Upper lobe of left lung (tissue), 6 donors: ENCODE measurements around the gene NHLH2. TPM values are rescaled to one million over a fixed set of nuclear protein-coding genes. Genes with fewer than 3 reads are reported as not detected.

Experiments used
- ATAC-seq, 2 donors: fragments of 200-7000 bp; cut with Tn5 transposase; one replicate each; pipeline ENCODE4 v1.9.1; 2022; ENCODE audit warnings: mild to moderate bottlenecking in 2 of 2, moderate library complexity in 2 of 2; ENCODE audit not compliant: low FRiP score in 2 of 2
- DNase-seq, 2 donors: peaks; one replicate each; pipeline ENCODE4 v3.0.0-alpha.2; 2019 to 2020
- H3K27ac ChIP-seq, 4 donors: fragments of 200-600 bp; sonication (generic); one replicate each; pipeline ENCODE4 v1.5.1; 2016 to 2019
- H3K27me3 ChIP-seq, 4 donors: fragments of 200-600 bp; sonication (generic); one replicate each; pipeline ENCODE4 v1.5.1; 2017 to 2019
- H3K36me3 ChIP-seq, 4 donors: fragments of 200-600 bp; sonication (generic); one replicate each; pipeline ENCODE4 v1.5.1; 2016 to 2019
- H3K4me1 ChIP-seq, 4 donors: fragments of 200-600 bp; sonication (generic); one replicate each; pipeline ENCODE4 v1.5.1; 2018 to 2019
- H3K4me3 ChIP-seq, 4 donors: fragments of 200-600 bp; sonication (generic); one replicate each; pipeline ENCODE4 v1.5.1; 2017 to 2019; ENCODE audit warnings: mild to moderate bottlenecking in 2 of 4, moderate library complexity in 1 of 4
- H3K9me3 ChIP-seq, 4 donors: fragments of 200-600 bp; sonication (generic); one replicate each; pipeline ENCODE4 v1.5.1; 2018 to 2019
- CTCF ChIP-seq, 6 experiments: fragments of 450-650 bp in 4 of 6; fragments of 200-600 bp in 2 of 6; sonication (generic) in 2 of 6; IDR thresholded peaks; one replicate each; pipeline ENCODE4 v1.5.1; 2016 to 2019; ENCODE audit warnings: antibody characterized with exemption in 6 of 6
- EP300 ChIP-seq, 4 donors: sonication (generic); formaldehyde crosslinking; IDR thresholded peaks; one replicate each; pipeline ENCODE4 v1.5.1; 2017; ENCODE audit warnings: antibody characterized with exemption in 4 of 4, control low read depth in 2 of 4
- POLR2A ChIP-seq, 4 donors: fragments of 450-650 bp; IDR thresholded peaks; one replicate each; pipeline ENCODE4 v1.5.1; 2016 to 2017; ENCODE audit warnings: antibody characterized with exemption in 4 of 4, mild to moderate bottlenecking in 2 of 4
- POLR2AphosphoS5 ChIP-seq, 2 donors: sonication (generic); formaldehyde crosslinking; IDR thresholded peaks; one replicate each; pipeline ENCODE4 v1.5.1; 2017; ENCODE audit warnings: antibody characterized with exemption in 2 of 2
- WGBS, 2 donors: methylation state at CpG; one replicate each; pipeline ENCODE4 v1.1.5; 2017 to 2018; 5-methylcytosine and 5-hydroxymethylcytosine counted together
- total RNA-seq, 6 donors: library from RNA; depleted of rRNA in 4 of 6; stranded (reverse); fragments of >200 nt in 4 of 6; gene quantifications; one replicate each; pipeline versions ENCODE4 v1.1.0 to v1.2.1, GENCODE V29; 2016 to 2021
- donor health status: DM: no; HTN: no; CAD: no; lungs with moderate emphysema.
- donor health status: DM: no; HTN: yes; CAD: no; lungs with severe emphysema.

The NHLH2 gene
- total RNA-seq, 6 donors from 2014 or later = 0.30 to 1.3 (median 0.41) TPM; not detected in 2

DNA sequence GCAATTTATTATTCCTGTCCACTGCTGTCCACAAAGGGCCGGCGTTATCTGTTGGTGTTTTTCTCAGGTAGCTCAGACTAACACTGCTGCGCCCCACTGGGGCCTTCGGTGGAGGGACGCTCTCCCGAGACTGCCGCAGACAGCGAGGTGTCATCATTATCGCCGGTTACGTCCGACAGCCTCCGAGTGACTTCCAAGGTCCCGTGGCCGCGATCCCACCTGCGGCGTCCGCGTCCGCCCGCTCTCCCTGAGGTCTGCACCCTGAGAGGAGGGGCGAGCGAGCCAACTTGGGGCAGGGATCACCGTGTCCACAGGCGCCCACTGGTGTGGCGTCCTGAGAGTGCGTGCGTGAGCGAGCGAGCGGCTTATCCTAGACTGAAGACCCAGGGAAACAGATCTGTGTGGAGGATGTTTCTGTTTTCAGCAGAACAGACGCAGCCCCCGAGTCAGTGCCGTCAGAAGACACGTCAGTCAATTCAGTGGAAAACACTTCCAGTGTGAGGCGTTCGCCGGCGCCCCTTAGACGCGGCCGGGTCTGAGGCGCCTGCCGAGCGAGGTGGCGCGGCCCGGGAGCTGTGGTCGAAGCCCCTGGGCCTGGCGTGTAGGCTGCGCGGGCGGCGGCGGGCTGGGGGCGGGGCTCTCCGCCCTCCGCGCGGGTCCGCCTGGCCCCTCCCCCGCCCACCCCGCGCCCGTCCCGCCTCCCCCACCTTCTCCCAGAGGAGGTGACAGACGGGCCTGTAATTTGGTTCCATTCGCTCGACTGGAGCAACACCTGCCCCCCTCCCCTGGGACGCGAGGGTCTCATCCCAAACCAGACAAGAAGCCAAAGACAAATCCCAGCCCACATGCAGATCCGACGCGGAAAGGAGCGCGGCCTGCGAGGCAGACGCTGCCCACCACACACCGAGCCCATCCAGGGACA, 12.6 kb downstream of the NHLH2 start:
- no peaks in the 10 kb centered on the region for H3K9me3 ChIP-seq
- peak; percentile 43 to 73 for ATAC-seq
- 10 to 30% methylated on average over 16 to 46 of the region's 80 CpGs for WGBS, 2 donors
- TF ChIP-seq POLR2A (IDR thresholded peaks at IDR 0.05) (peak in 1 of 4 donors; percentile 43), EP300 (IDR thresholded peaks at IDR 0.05) (no peak), CTCF (IDR thresholded peaks at IDR 0.05) (no peak), POLR2AphosphoS5 (IDR thresholded peaks at IDR 0.05) (peak in 1 of 2 donors; percentile 10)
- peak overlapping the region in 2 of 4 donors; percentile 21 to 35 for H3K27ac ChIP-seq
- DNase-seq = peak; percentile 46 to 87
- H3K4me1 ChIP-seq = peaks cover 10 to 18% (median 14%) of the 10 kb centered on the region in 4 donors
- H3K36me3 ChIP-seq = no peaks in the 10 kb centered on the region
- H3K27me3 ChIP-seq = no peaks in the 10 kb centered on the region
- peak overlapping the region in 3 of 4 donors; percentile 45 to 59 (median 54) for H3K4me3 ChIP-seq

DNA sequence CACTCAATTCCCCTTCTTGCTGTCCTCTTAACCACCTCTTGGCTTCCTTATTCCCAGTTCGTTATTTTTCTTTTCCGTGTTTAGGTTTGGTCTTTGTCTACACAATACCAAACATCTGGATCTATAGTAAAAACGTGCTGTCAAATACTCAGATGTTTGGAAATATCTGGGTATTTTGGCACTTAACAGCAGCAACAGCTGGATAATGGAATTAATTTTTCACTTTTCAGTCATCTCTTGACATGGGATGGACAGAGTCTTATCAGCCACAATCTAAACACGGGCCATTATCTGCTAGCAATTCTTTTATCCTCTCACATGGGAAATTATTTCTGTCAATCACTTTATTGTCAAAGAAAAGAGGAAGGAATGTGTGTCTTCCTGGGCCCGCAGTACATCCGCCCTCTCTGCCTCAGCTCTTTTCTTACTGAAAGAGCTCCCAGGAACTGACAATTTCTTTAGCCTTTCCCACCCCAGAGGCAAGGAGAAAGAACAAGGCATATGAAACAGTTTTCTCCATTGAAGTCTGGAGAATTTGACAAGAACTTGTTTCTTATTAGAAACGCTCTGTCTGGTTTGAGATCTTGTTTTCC, 13.4 kb downstream of the NHLH2 start:
- TF ChIP-seq POLR2A (IDR thresholded peaks at IDR 0.05) (no peak), EP300 (IDR thresholded peaks at IDR 0.05) (no peak), POLR2AphosphoS5 (IDR thresholded peaks at IDR 0.05) (no peak), CTCF (IDR thresholded peaks at IDR 0.05) (no peak)
- Histone ChIP-seq H3K4me1 (peaks cover 10 to 18% (median 14%) of the 10 kb centered on the region in 4 donors), H3K9me3 (no peaks in the 10 kb centered on the region), H3K27ac (no peak overlapping the region), H3K27me3 (no peaks in the 10 kb centered on the region), H3K4me3 (peak overlapping the region in 3 of 4 donors; percentile 45 to 59 (median 54)), H3K36me3 (no peaks in the 10 kb centered on the region)
- 51 to 58% methylated on average over 7 of the region's 7 CpGs for WGBS, 2 donors
- ATAC-seq (no peak), DNase-seq (no peak)

GRCh38 chr1:115826628-115827027, 14.3 kb downstream of the NHLH2 start:
- Histone ChIP-seq H3K4me3 (no peak overlapping the region), H3K36me3 (no peaks in the 10 kb centered on the region), H3K9me3 (no peaks in the 10 kb centered on the region), H3K27ac (no peak overlapping the region), H3K4me1 (peaks cover 10 to 18% (median 14%) of the 10 kb centered on the region in 4 donors), H3K27me3 (no peaks in the 10 kb centered on the region)
- ATAC-seq (peak in 1 of 2 donors; percentile 16), DNase-seq (no peak)
- no peak for TF ChIP-seq EP300 (IDR thresholded peaks at IDR 0.05)
- no peak for TF ChIP-seq POLR2A (IDR thresholded peaks at IDR 0.05)
- no peak for TF ChIP-seq CTCF (IDR thresholded peaks at IDR 0.05)
- no peak for TF ChIP-seq POLR2AphosphoS5 (IDR thresholded peaks at IDR 0.05)
- 38 to 42% methylated on average over 3 of the region's 3 CpGs for WGBS, 2 donors

DNA sequence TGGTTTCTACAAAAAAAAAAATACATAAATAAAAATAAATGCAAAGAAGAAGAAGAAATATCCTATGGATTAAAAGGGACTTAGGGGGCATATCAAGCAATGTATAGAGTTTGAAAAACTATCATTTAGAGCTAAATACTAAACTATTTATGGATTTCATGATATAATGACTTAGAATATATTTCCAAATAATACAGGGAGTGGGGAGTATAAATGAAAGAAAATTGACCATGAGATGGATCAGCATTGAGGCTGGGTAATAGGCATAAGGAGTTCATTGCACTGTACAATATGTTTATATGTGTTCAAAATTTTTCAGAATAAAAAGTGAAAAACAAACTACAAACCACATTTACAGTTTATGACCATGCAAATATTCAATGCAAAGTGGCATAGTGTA, 18.8 kb downstream of the NHLH2 start:
- H3K4me1 ChIP-seq = no peaks in the 10 kb centered on the region
- H3K4me3 ChIP-seq = no peak overlapping the region
- H3K27ac ChIP-seq = no peak overlapping the region
- DNase-seq (no peak), ATAC-seq (no peak)
- TF ChIP-seq EP300 (IDR thresholded peaks at IDR 0.05) = no peak
- TF ChIP-seq CTCF (IDR thresholded peaks at IDR 0.05) = no peak
- no peak for TF ChIP-seq POLR2A (IDR thresholded peaks at IDR 0.05)
- no peak for TF ChIP-seq POLR2AphosphoS5 (IDR thresholded peaks at IDR 0.05)
- no peaks in the 10 kb centered on the region for H3K36me3 ChIP-seq
- H3K9me3 ChIP-seq = no peaks in the 10 kb centered on the region
- H3K27me3 ChIP-seq = no peaks in the 10 kb centered on the region
